ENCODE measurements around the gene DOK3. TPM values are rescaled to one million over a fixed set of nuclear protein-coding genes. Genes with fewer than 3 reads are reported as not detected.

Gene DOK3
- total RNA-seq, 1 experiment from 2014 or later, result 8.0 TPM

DNA sequence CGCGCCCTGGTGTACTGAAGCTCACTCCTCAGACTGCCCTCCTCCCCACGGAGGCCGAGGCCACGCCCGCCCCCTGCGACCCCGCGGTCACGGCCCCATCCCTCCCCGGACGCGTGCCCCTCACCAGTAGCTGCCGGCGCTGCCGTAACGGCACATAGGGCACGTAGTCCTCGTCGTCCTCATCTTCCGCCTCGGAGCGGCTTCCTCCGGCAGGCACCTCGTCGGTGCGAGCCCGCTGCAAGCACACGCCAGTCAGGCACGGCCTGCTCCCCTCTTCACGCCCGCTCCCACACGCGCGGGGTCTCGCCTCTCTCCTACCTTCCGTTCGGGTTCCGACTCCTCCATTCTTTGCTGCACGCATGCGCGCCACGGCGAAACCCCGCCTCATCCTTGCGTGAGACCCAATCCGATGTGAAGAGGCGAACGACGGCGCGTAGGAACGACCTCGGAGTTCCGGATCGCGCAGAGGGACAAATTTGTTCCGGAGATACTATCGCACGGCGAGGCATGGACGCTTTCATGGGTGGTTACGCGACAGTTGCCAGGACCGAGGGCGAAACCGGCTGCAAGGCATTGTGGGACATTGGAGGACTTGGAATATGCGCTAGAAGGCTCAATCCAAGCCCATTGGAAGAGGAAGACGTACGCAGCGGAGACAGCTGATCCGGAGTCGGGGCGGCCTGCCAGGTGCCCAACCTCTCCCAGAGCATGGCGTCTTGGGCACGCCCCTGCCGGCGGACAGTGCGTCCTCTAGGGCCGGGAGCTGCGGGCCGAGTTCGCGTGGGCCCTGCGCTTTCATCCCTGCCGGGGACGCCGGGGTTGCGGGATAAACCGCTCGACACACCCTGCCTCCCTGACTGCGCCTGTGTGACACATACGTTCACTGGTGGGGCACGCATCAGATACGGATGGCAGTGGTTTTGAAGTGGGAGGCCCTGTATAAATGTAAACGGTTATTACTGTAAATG lies 7.3 kb upstream of the DOK3 start, which contains the start of gene DDX41:
DDX41 (minus strand) TSS at position 361 of the 968 bp plus-strand sequence; CDS start at position 345, 16 bp downstream.
- CTCF ChIA-PET, result interaction anchor here (1.0 to 1.4 kb wide), 2 partner anchors 10 to 15 kb away, joined by 3 read pairs; no protein-coding TSS in a partner anchor
- peak within 1 kb of the TSS; percentile 96 to 99 for H3K4me3 ChIP-seq (replicated peaks in 1 of 2; ENCODE audit: low read depth in 1 of 2, low read length in 2 of 2)
- peaks cover 27 to 56% of the 10 kb centered on the region in 2 experiments; a peak in 3 of 4 replicates for H3K36me3 ChIP-seq (ENCODE audit: control insufficient read depth in 1 of 2, insufficient read depth in 2 of 2, low read length in 2 of 2)
- no peaks in the 10 kb centered on the region for H3K9me2 ChIP-seq (ENCODE audit: insufficient read depth)
- H4K20me1 ChIP-seq (ENCODE audit: insufficient read depth), result no peaks in the 10 kb centered on the region
- DNase-seq (ENCODE audit: low read depth, low spot score) (peak; percentile 99), ATAC-seq (peak; percentile 91)
- no peaks in the 10 kb centered on the region for H3K9me3 ChIP-seq (ENCODE audit: control insufficient read depth in 1 of 2, insufficient read depth in 1 of 2, low read depth in 1 of 2, low read length in 2 of 2)
- RAD21 ChIA-PET (ENCODE audit: low non-redundant PET in 1 of 2, low total read pairs in 2 of 2, uncharacterized antibody in 2 of 2, unreplicated experiment in 2 of 2), result no interaction called here
- no peaks in the 10 kb centered on the region for H3K27me3 ChIP-seq (ENCODE audit: insufficient read depth, low read length)
- peaks cover 33% of the 10 kb centered on the region for H3K79me2 ChIP-seq (ENCODE audit: insufficient read depth, low read length)
- H3K4me1 ChIP-seq (ENCODE audit: control insufficient read depth in 1 of 2, insufficient read depth in 2 of 2, low read length in 2 of 2), result peaks cover 11 to 24% of the 10 kb centered on the region in 2 experiments; a peak in 3 of 4 replicates
- POLR2A ChIA-PET, result interaction anchor here (0.7 to 0.9 kb wide), 2 partner anchors 19 to 45 kb away, joined by 3 read pairs; partner anchors contain the start of gene PDLIM7
- peak within 1 kb of the TSS; percentile 92 for H3K9ac ChIP-seq (ENCODE audit: low read length)
- H3K4me2 ChIP-seq (ENCODE audit: low read length), result peak within 1 kb of the TSS; percentile 94
- intact Hi-C loops (cut with micrococcal nuclease), result loop anchor here (2.0 kb wide), 1 partner anchor 84 kb away; the partner anchor contains the start of gene B4GALT7
- BruUV-seq (replicated peaks), result TSS peak; percentile 80
- H2AFZ ChIP-seq (ENCODE audit: low read depth, low read length, poor library complexity, severe bottlenecking), result no peak within 1 kb of the TSS
- peak within 1 kb of the TSS; percentile 58 for H3K27ac ChIP-seq (ENCODE audit: low read depth, low read length)
- peak; percentile 92 for TF ChIP-seq YY1 (IDR thresholded peaks at IDR 0.05; ENCODE audit: extremely low read depth, insufficient replicate concordance, low read depth, low read length)
- no peak for TF ChIP-seq CTCF (IDR thresholded peaks at IDR 0.05 in 2 of 3, conservative IDR thresholded peaks at IDR 0.05 in 1 of 3; ENCODE audit: borderline replicate concordance in 1 of 3, insufficient read depth in 1 of 3, low read depth in 2 of 3, low read length in 2 of 3)
- no peak for TF ChIP-seq RAD21 (IDR thresholded peaks at IDR 0.05; ENCODE audit: low read depth)
- no peak for TF ChIP-seq JUND (IDR thresholded peaks at IDR 0.05)
- TF ChIP-seq POLR2A (IDR thresholded peaks at IDR 0.05; ENCODE audit: borderline replicate concordance, extremely low read depth, insufficient read depth, insufficient read length), result peak; percentile 48
- peak; percentile 65 for TF ChIP-seq TCF7L2 (IDR thresholded peaks at IDR 0.05; ENCODE audit: borderline replicate concordance, extremely low read depth, insufficient read depth, insufficient read length)
- TF ChIP-seq EZH2 (IDR thresholded peaks at IDR 0.05), result no peak
- TF ChIP-seq, protein P1, sequence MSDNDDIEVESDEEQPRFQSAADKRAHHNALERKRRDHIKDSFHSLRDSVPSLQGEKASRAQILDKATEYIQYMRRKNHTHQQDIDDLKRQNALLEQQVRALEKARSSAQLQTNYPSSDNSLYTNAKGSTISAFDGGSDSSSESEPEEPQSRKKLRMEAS (IDR thresholded peaks at IDR 0.05), result no peak
- TF ChIP-seq REST (IDR thresholded peaks at IDR 0.05; ENCODE audit: low read depth), result no peak
- no peak for TF ChIP-seq EGR1 (IDR thresholded peaks at IDR 0.05; ENCODE audit: low read depth)
- TF ChIP-seq POLR2AphosphoS5 (IDR thresholded peaks at IDR 0.05; ENCODE audit: low read depth, low read length), result no peak; the same call in none of the 2 replicates
- TF ChIP-seq, protein P2, sequence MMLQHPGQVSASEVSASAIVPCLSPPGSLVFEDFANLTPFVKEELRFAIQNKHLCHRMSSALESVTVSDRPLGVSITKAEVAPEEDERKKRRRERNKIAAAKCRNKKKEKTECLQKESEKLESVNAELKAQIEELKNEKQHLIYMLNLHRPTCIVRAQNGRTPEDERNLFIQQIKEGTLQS (IDR thresholded peaks at IDR 0.05), result no peak
- TF ChIP-seq ELF1 (IDR thresholded peaks at IDR 0.05; ENCODE audit: borderline replicate concordance, low read depth), result no peak
- no peak for TF ChIP-seq SRF (IDR thresholded peaks at IDR 0.05; ENCODE audit: low read depth)
- TF ChIP-seq ZFX (IDR thresholded peaks at IDR 0.05), result 0 out of 2 replicates have a peak, but pooled peaks have one; percentile 55
- no peak for TF ChIP-seq ZNF274 (IDR thresholded peaks at IDR 0.05; ENCODE audit: low read depth, low read length)
- TF ChIP-seq SP1 (IDR thresholded peaks at IDR 0.05; ENCODE audit: low read depth), result no peak
- TF ChIP-seq CEBPB (IDR thresholded peaks at IDR 0.05; ENCODE audit: low read depth), result no peak
- TF ChIP-seq EZH2phosphoT487 (IDR thresholded peaks at IDR 0.05; ENCODE audit: borderline replicate concordance), result no peak
- TF ChIP-seq FOSL1 (IDR thresholded peaks at IDR 0.05; ENCODE audit: low read depth), result no peak
